ENCODE results near the gene SYT7. TPM values are rescaled to one million over a fixed set of nuclear protein-coding genes. Genes with fewer than 3 reads are reported as not detected.

SYT7 gene
- total RNA-seq, 4 donors from 2014 or later: 2.1 to 10.0 (median 5.9) TPM

DNA sequence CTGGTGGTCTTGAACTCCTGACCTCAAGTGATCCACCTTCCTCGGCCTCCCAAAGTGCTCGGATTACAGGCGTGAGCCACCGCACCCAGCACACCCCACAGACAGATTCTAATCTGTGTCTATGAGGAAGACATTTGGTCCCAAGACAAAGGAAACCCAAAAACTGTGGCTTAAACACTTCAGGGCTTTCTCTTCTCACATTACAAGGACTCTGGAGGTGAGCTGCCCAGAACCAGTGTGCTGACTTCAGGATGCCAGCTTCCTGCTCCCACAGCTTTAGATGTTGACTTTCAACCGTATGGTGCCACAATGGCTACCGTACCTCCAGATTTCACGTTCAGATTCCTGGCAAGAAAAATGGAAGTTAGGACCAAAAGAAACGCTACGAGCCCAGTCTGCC lies 32.2 kb upstream of the SYT7 start:
- Histone ChIP-seq H3K27ac (no peak overlapping the region), H3K27me3 (no peaks in the 10 kb centered on the region)

GRCh38 chr11:61611309-61611708 lies 30.4 kb upstream of the SYT7 start:
- TF ChIP-seq CTCF (IDR thresholded peaks at IDR 0.05): no peak
- no peak for TF ChIP-seq POLR2A (IDR thresholded peaks at IDR 0.05)
- Histone ChIP-seq H3K4me1 (no peaks in the 10 kb centered on the region), H3K9me3 (no peaks in the 10 kb centered on the region), H3K36me3 (no peaks in the 10 kb centered on the region), H3K27me3 (no peaks in the 10 kb centered on the region), H3K27ac (no peak overlapping the region), H3K4me3 (no peak overlapping the region)
- intact Hi-C loops (cut with DNase I; ENCODE audit: low total_unique reads): no loop called here
- no peak for DNase-seq

More for the DNA sequence above, 32.2 kb upstream of the SYT7 start:
- no peaks in the 10 kb centered on the region for H3K4me1 ChIP-seq
- DNase-seq: no peak
- H3K9me3 ChIP-seq: no peaks in the 10 kb centered on the region
- no peak overlapping the region for H3K4me3 ChIP-seq
- no peak for TF ChIP-seq CTCF (IDR thresholded peaks at IDR 0.05)
- TF ChIP-seq POLR2A (IDR thresholded peaks at IDR 0.05): no peak
- intact Hi-C loops (cut with DNase I; ENCODE audit: low total_unique reads): no loop called here
- H3K36me3 ChIP-seq: no peaks in the 10 kb centered on the region

- Histone ChIP-seq H3K27me3 (no peaks in the 10 kb centered on the region), H3K4me1 (no peaks in the 10 kb centered on the region), H3K36me3 (no peaks in the 10 kb centered on the region), H3K27ac (no peak overlapping the region), H3K4me3 (no peak overlapping the region), H3K9me3 (no peaks in the 10 kb centered on the region)
- TF ChIP-seq CTCF (IDR thresholded peaks at IDR 0.05) (no peak), POLR2A (IDR thresholded peaks at IDR 0.05) (no peak)
- intact Hi-C loops (cut with DNase I; ENCODE audit: low total_unique reads): no loop called here
- no peak for DNase-seq
These were observed 30.0 kb upstream of the SYT7 start for GRCh38 chr11:61610905-61611304.

- Histone ChIP-seq H3K9me3 (no peaks in the 10 kb centered on the region), H3K27me3 (no peaks in the 10 kb centered on the region), H3K36me3 (no peaks in the 10 kb centered on the region), H3K4me1 (no peaks in the 10 kb centered on the region), H3K27ac (no peak overlapping the region), H3K4me3 (no peak overlapping the region)
- intact Hi-C loops (cut with DNase I; ENCODE audit: low total_unique reads): no loop called here
- no peak for TF ChIP-seq POLR2A (IDR thresholded peaks at IDR 0.05)
- TF ChIP-seq CTCF (IDR thresholded peaks at IDR 0.05): no peak
- no peak for DNase-seq
These were observed 29.1 kb upstream of the SYT7 start for GRCh38 chr11:61609980-61610366.

GRCh38 chr11:61609000-61609979 lies 28.4 kb upstream of the SYT7 start:
- intact Hi-C loops (cut with DNase I; ENCODE audit: low total_unique reads): no loop called here
- no peak for DNase-seq
- TF ChIP-seq POLR2A (IDR thresholded peaks at IDR 0.05) (no peak), CTCF (IDR thresholded peaks at IDR 0.05) (no peak)
- no peak overlapping the region for H3K4me3 ChIP-seq
- no peaks in the 10 kb centered on the region for H3K27me3 ChIP-seq
- no peaks in the 10 kb centered on the region for H3K9me3 ChIP-seq
- H3K36me3 ChIP-seq: no peaks in the 10 kb centered on the region
- H3K4me1 ChIP-seq: no peaks in the 10 kb centered on the region
- no peak overlapping the region for H3K27ac ChIP-seq
